Fibroblast of skin of right quadriceps (primary cell): ENCODE results near the gene OR6K2.
"Not testable (repeated sequence)": the region's sequence is repeated elsewhere in the genome, so short reads cannot be mapped to it uniquely, and the experiment has no call there.

Experiments used
- DNase-seq: peaks from one replicate; pipeline ENCODE4 v3.0.0-alpha.2; 2013

Gene OR6K2, protein sequence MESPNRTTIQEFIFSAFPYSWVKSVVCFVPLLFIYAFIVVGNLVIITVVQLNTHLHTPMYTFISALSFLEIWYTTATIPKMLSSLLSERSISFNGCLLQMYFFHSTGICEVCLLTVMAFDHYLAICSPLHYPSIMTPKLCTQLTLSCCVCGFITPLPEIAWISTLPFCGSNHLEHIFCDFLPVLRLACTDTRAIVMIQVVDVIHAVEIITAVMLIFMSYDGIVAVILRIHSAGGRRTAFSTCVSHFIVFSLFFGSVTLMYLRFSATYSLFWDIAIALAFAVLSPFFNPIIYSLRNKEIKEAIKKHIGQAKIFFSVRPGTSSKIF

DNA sequence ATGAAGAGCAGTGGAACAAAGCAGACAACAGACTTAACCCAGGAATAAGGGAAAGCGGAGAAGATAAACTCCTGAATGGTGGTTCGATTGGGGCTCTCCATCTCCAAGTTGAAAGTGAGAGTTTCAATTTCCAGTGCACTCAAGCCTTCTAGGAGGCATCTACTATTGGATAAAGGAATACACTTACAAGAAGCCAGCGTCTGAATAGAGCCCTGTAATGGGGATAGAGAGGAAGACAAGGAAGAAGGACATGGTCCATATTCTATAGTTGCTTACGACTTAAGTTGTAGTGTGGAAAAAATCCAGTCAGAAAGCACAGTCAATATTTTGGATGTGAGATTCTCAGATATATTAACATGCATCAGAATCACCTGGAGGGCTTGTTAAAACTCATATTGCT is at the start of gene OR6K2:
TSS of gene OR6K2 (minus strand) at position 101 of the 400 bp plus-strand sequence. CDS start at position 101, 0 bp downstream.
- no peak for DNase-seq

- no peak for DNase-seq
Observed at GRCh38 chr1:158735848-158736247, 35.4 kb upstream of the OR6K2 start.

DNA sequence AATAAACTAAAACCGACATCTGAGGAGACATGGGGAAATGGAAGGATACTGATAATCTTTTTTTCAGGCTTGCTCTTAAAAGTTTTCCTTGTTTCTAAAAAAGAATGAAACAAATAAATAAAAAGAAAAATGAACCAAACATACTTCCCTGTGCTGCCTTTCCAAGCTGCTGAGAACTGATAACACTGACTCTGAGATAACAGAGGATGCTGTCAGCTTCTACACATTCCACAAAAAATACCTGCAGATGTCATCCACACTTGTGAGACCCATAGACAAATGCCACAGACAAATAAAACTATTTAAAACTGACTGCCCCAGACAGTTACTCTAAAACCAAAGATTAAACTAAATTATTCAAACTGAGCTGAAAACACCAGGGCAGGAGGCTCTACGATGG is 32.1 kb upstream of the OR6K2 start:
- DNase-seq: no peak

- DNase-seq: no peak
Observed at GRCh38 chr1:158731707-158732106, 31.3 kb upstream of the OR6K2 start.

GRCh38 chr1:158730453-158730852 is 30.0 kb upstream of the OR6K2 start:
- no peak for DNase-seq

GRCh38 chr1:158728510-158729225 is 28.2 kb upstream of the OR6K2 start:
- DNase-seq: no peak

- no peak for DNase-seq
Observed at GRCh38 chr1:158724442-158724841, 24.0 kb upstream of the OR6K2 start.

DNA sequence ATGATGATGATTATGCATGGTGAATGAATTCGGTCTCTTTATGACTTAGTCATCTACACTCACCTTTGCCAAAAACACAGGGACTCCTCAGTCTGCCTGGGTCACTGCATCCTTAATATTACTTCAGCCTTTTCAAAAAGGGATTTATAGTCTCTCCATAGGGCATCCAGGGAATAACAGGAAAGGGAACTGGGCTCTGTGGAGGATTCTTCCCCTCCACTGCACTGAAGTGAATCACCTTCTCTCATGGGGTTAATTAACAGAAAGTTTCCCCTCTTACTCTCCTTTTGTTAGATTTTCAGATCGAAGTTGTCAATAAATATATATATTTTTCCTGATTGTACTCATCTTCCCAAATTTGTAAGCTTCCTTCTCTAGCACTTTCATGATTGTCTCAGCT is 20.2 kb upstream of the OR6K2 start, which contains the start of gene OR6K3:
TSS of gene OR6K3 (minus strand) at position 101 of the 400 bp plus-strand sequence. CDS start 2,605 bp downstream, outside the sequence.
- DNase-seq: no peak

GRCh38 chr1:158719664-158720063 is 19.2 kb upstream of the OR6K2 start:
- no peak for DNase-seq

DNA sequence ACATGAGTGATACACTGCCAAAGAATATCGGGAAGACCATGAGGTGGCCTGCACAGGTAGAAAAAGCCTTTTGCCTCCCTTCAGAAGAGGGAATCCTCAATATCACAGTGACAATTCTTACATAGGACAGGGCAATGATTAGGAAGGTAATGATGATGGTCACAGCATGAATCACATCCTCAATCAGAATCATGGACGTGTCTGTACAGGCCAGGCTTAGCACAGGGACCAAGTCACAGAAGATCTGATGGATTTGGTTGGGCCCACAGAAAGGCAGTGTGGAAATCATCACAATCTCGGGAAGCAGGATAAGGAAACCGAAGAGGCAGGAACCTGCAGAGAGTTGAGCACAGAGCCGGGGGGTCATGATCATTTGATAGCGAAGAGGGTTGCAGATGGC is 16.9 kb upstream of the OR6K2 start:
- DNase-seq: no peak

DNA sequence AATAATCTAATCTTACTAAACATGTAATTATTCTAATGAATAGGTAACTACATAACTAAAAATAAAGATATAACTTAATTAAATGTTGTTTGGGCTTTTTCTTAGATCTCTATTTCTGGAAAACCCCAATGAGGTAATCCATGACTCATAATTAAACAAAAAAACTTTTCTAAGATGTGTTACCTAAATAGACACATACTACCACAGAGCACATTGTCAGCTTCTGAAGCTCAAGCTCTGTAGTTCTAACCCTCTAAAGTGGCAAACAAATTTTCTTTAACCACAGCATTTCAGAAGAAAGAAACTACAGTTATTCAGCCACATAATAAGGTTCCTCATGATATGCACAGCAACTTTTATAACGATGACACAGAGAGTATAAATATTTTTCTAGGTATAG is 15.9 kb upstream of the OR6K2 start:
- DNase-seq: no peak

DNA sequence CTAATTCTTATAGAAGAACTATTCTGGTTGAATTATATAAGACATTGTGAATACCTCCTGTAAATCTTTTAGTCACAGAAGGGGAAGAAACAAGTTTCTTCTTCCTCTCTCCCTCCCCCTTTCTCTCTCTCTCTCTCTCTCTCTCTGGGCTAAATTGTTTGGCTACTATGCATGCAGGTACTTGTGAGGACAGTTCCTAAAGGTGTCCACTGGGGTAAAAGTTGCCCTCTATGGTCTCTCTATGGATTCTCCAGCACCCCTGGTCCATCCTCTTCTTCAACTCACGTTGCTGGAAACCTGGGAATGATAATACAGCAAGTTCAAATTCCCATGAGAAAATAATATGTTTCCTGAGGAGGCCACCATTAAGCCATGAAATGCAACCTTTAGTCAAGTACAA is 14.3 kb upstream of the OR6K2 start:
- no peak for DNase-seq

- DNase-seq: no peak
Observed at GRCh38 chr1:158711098-158711497, 10.6 kb upstream of the OR6K2 start.

DNA sequence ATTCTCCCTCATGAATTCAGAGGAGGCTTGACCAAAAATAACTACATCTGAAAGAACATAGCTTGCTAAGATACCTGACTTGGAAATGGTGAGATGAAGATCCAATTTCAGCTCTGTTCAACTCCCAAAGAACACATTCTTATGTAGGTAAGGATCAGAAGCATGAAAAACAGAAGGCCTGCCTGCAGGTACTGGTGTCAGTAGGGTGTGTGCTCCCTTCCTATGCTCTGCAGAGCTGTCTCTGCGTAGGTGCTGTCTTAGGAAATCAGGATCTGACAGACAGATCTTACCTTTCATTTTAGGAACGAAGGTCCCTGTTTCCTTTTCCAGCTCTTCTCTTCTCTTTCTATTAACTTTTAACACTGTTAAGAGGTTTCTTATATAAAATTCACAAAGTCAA is 5.6 kb upstream of the OR6K2 start:
- no peak for DNase-seq

GRCh38 chr1:158694596-158694995 is 5.9 kb downstream of the OR6K2 start:
- DNase-seq: no peak

GRCh38 chr1:158692356-158692755 is 8.1 kb downstream of the OR6K2 start:
- no peak for DNase-seq

DNA sequence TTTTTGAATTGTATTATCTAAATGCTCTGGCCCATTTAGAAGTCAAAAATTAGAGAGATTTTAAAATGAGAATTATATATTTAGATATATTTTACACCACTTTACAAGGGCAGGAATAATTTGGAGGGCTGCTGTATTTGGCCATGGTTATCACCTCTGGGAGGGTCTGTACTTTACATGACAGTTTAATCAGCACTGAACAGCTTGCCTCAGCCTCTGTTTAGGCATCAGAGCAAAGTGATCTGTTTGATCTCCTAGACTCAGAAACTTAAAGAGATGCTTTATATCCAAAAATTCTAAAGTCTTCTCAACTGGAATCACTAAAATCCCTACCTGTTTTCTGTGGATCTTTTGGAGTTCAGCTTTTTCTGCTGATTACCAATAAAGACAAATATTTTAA is 8.5 kb downstream of the OR6K2 start:
- DNase-seq: no peak

- DNase-seq: not testable (repeated sequence)
Observed at GRCh38 chr1:158691149-158691548, 9.3 kb downstream of the OR6K2 start.

GRCh38 chr1:158689875-158690274 is 10.6 kb downstream of the OR6K2 start:
- no peak for DNase-seq

GRCh38 chr1:158689110-158689509 is 11.3 kb downstream of the OR6K2 start:
- DNase-seq: no peak

GRCh38 chr1:158688343-158688742 is 12.1 kb downstream of the OR6K2 start:
- not testable (repeated sequence) for DNase-seq

DNA sequence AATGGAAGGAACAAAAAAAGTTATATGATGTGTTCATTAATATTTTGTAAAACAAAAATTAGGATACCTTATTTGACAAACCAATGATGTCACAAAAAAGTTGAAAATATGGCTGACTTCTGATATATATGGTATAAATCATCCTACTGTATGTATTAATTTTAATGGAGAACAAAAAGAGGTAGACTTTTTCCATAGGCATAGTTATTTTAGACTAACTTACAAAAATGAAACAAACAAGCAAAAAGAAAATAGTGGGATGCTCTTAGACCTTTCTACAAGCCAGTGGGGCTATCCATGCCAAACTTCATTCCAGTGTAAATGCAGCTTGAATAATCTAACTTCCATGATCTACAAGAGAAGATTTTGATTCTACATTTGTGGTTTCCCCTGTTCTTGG is 13.4 kb downstream of the OR6K2 start:
- DNase-seq: no peak

GRCh38 chr1:158686111-158687009 is 14.1 kb downstream of the OR6K2 start, which contains the start of gene SPTA1:
Gene SPTA1, minus strand, starts transcription at chr1:158686715. Its CDS starts 198 bp downstream, at chr1:158686517.
- no peak for DNase-seq
